C4-2B (cell line): Measurements from ENCODE around the gene UPF2.

ENCODE experiments used
- ZFX ChIP-seq: fragments of 450-650 bp; IDR thresholded peaks from 2 replicates; pipeline ENCODE4 v1.6.1; 2017
- TF ChIP-seq, protein P1 (sequence below): fragments of 450-650 bp; conservative IDR thresholded peaks from 2 replicates; pipeline ENCODE4 v1.5.1; 2017; ENCODE audit warnings: mild to moderate bottlenecking

DNA sequence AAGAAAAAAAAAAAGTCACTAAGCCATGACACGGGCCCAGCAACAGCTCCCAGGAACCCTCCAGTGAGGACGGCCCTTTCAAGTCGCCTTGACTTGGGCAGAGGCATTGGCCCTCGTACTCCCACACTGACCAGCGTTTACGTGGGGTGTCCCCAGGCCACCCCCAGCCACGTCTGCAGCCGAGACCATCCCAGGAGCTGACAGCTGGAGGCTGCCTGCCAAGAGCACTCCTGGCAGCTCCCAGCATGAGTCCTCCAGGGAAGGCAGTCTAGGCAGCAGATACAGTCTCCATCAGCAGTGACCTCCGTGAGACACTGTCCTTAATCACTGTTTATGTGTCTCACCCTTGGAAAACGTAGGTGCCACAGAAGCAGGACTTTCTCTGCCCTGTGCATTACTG, 133.0 kb downstream of the UPF2 start:
- TF ChIP-seq, protein P1, sequence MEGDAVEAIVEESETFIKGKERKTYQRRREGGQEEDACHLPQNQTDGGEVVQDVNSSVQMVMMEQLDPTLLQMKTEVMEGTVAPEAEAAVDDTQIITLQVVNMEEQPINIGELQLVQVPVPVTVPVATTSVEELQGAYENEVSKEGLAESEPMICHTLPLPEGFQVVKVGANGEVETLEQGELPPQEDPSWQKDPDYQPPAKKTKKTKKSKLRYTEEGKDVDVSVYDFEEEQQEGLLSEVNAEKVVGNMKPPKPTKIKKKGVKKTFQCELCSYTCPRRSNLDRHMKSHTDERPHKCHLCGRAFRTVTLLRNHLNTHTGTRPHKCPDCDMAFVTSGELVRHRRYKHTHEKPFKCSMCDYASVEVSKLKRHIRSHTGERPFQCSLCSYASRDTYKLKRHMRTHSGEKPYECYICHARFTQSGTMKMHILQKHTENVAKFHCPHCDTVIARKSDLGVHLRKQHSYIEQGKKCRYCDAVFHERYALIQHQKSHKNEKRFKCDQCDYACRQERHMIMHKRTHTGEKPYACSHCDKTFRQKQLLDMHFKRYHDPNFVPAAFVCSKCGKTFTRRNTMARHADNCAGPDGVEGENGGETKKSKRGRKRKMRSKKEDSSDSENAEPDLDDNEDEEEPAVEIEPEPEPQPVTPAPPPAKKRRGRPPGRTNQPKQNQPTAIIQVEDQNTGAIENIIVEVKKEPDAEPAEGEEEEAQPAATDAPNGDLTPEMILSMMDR, result no peak
- no peak for TF ChIP-seq ZFX
